ENCODE results near the gene STARD4.

GRCh38 chr5:111461255-111461671 lies 51.1 kb downstream of the STARD4 start:
- TF ChIP-seq POLR2A (IDR thresholded peaks at IDR 0.05): no peak
- TF ChIP-seq, protein P1, sequence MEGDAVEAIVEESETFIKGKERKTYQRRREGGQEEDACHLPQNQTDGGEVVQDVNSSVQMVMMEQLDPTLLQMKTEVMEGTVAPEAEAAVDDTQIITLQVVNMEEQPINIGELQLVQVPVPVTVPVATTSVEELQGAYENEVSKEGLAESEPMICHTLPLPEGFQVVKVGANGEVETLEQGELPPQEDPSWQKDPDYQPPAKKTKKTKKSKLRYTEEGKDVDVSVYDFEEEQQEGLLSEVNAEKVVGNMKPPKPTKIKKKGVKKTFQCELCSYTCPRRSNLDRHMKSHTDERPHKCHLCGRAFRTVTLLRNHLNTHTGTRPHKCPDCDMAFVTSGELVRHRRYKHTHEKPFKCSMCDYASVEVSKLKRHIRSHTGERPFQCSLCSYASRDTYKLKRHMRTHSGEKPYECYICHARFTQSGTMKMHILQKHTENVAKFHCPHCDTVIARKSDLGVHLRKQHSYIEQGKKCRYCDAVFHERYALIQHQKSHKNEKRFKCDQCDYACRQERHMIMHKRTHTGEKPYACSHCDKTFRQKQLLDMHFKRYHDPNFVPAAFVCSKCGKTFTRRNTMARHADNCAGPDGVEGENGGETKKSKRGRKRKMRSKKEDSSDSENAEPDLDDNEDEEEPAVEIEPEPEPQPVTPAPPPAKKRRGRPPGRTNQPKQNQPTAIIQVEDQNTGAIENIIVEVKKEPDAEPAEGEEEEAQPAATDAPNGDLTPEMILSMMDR (IDR thresholded peaks at IDR 0.05 in 4 of 5, conservative IDR thresholded peaks at IDR 0.05 in 1 of 5): no peak

Measured in gastrocnemius medialis (tissue), 4 donors.